Esophagus muscularis mucosa (tissue), 4 donors: ENCODE data around the gene NUP93.

ENCODE experiments used
- EP300 ChIP-seq: sonication (generic); formaldehyde crosslinking; IDR thresholded peaks from one replicate; pipeline ENCODE4 v1.6.1; 2017; ENCODE audit warnings: antibody characterized with exemption
- POLR2A ChIP-seq: fragments of 450-650 bp; IDR thresholded peaks from one replicate; pipeline ENCODE4 v1.6.1; 2017; ENCODE audit warnings: antibody characterized with exemption, moderate library complexity, mild to moderate bottlenecking, low read depth
- POLR2AphosphoS5 ChIP-seq, 2 donors: sonication (generic); formaldehyde crosslinking; IDR thresholded peaks; one replicate each; pipeline ENCODE4 v1.6.1; 2017; ENCODE audit warnings: antibody characterized with exemption in 2 of 2
- TF ChIP-seq, protein P1 (sequence below), 3 experiments: fragments of 200-600 bp in 2 of 3; fragments of 450-650 bp in 1 of 3; sonication (generic) in 2 of 3; IDR thresholded peaks; one replicate each; pipeline ENCODE4 v1.5.1; 2017 to 2019; ENCODE audit warnings: antibody characterized with exemption in 3 of 3, mild to moderate bottlenecking in 2 of 3, moderate library complexity in 1 of 3

GRCh38 chr16:56844056-56844455 lies 114.1 kb downstream of the NUP93 start:
- TF ChIP-seq, protein P1, sequence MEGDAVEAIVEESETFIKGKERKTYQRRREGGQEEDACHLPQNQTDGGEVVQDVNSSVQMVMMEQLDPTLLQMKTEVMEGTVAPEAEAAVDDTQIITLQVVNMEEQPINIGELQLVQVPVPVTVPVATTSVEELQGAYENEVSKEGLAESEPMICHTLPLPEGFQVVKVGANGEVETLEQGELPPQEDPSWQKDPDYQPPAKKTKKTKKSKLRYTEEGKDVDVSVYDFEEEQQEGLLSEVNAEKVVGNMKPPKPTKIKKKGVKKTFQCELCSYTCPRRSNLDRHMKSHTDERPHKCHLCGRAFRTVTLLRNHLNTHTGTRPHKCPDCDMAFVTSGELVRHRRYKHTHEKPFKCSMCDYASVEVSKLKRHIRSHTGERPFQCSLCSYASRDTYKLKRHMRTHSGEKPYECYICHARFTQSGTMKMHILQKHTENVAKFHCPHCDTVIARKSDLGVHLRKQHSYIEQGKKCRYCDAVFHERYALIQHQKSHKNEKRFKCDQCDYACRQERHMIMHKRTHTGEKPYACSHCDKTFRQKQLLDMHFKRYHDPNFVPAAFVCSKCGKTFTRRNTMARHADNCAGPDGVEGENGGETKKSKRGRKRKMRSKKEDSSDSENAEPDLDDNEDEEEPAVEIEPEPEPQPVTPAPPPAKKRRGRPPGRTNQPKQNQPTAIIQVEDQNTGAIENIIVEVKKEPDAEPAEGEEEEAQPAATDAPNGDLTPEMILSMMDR (IDR thresholded peaks at IDR 0.05) = no peak
- TF ChIP-seq POLR2A (no peak), POLR2AphosphoS5 (IDR thresholded peaks at IDR 0.05) (no peak), EP300 (no peak)
